HepG2 (cell line): ENCODE measurements around the gene NFE2L3. TPM values are rescaled to one million over a fixed set of nuclear protein-coding genes. Genes with fewer than 3 reads are reported as not detected.

ENCODE experiments used
- CHD4 ChIP-seq: fragments of 200-600 bp; sonication (generic); IDR thresholded peaks from 2 replicates; pipeline ENCODE4 v1.7.0; 2017; ENCODE audit warnings: mild to moderate bottlenecking, low read length, borderline replicate concordance
- DMAP1 ChIP-seq: IDR thresholded peaks from 2 replicates; pipeline ENCODE4 v1.6.1; 2016
- HES4 ChIP-seq: sonication (generic); formaldehyde crosslinking; IDR thresholded peaks from 2 replicates; pipeline ENCODE4 v1.9.0; 2021; ENCODE audit warnings: mild to moderate bottlenecking, missing genetic modification reagents, borderline replicate concordance
- MED13 ChIP-seq: sonication (generic); formaldehyde crosslinking; IDR thresholded peaks from 2 replicates; pipeline ENCODE4 v1.5.0; 2020; ENCODE audit warnings: missing genetic modification reagents
- NCOA5 ChIP-seq: sonication (generic); formaldehyde crosslinking; IDR thresholded peaks from 2 replicates; pipeline ENCODE4 v1.4.0; 2020; ENCODE audit warnings: missing genetic modification reagents
- RCOR2 ChIP-seq: IDR thresholded peaks from 2 replicates; pipeline ENCODE4 v1.6.1; 2016; ENCODE audit warnings: missing biosample characterization, missing genetic modification reagents
- SKI ChIP-seq: fragments of 450-650 bp; IDR thresholded peaks from one replicate; pipeline ENCODE4 v1.6.1; 2018; ENCODE audit warnings: mild to moderate bottlenecking; ENCODE audit not compliant: partially characterized antibody
- SRSF1 ChIP-seq: fragments of 200-400 bp; formaldehyde crosslinking; optimal IDR thresholded peaks from 2 replicates; pipeline ENCODE3; 2017; ENCODE audit warnings: mild to moderate bottlenecking, low read depth, low read length, moderate library complexity
- SUZ12 ChIP-seq: fragments of 150-350 bp; IDR thresholded peaks from 2 replicates; pipeline ENCODE4 v1.6.1; 2014; ENCODE audit warnings: low read depth, low read length
- ZNF274 ChIP-seq: sonication (generic); formaldehyde crosslinking; IDR thresholded peaks from 2 replicates; pipeline ENCODE4 v1.5.1; 2020; ENCODE audit warnings: mild to moderate bottlenecking, missing genetic modification reagents
- ZNF326 ChIP-seq: sonication (generic); formaldehyde crosslinking; IDR thresholded peaks from 2 replicates; pipeline ENCODE4 v1.4.0; 2020; ENCODE audit warnings: missing genetic modification reagents, borderline replicate concordance
- ZNF484 ChIP-seq: sonication (generic); formaldehyde crosslinking; IDR thresholded peaks from 2 replicates; pipeline ENCODE4 v1.5.1; 2020; ENCODE audit warnings: mild to moderate bottlenecking, low read depth, missing genetic modification reagents, borderline replicate concordance
- ZNF776 ChIP-seq: sonication (generic); formaldehyde crosslinking; IDR thresholded peaks from 2 replicates; pipeline ENCODE4 v1.4.0; 2020; ENCODE audit warnings: mild to moderate bottlenecking, missing genetic modification reagents
- ZNF83 ChIP-seq: sonication (generic); formaldehyde crosslinking; IDR thresholded peaks from 2 replicates; pipeline ENCODE4 v1.4.0; 2020; ENCODE audit warnings: missing genetic modification reagents, mild to moderate bottlenecking, borderline replicate concordance
- ZSCAN9 ChIP-seq: IDR thresholded peaks from 2 replicates; pipeline ENCODE4 v1.6.1; 2016; ENCODE audit warnings: borderline replicate concordance
- polyA plus RNA-seq, 8 experiments: library from polyadenylated mRNA; depleted of rRNA in 3 of 8; stranded (reverse) in 7 of 8; unstranded in 1 of 8; fragments of >200 nt; fragmentation: Illumina TruSeq in 4 of 8; extraction: Trizol in 4 of 8; gene quantifications; 2 replicates each; pipeline versions ENCODE4 v1.2.1 to v1.2.3, GENCODE V29; 2011 to 2016; ENCODE audit warnings: low read depth in 4 of 8, missing spikeins in 1 of 8, mixed read lengths in 1 of 8; ENCODE audit not compliant: insufficient read depth in 1 of 8
- total RNA-seq, 5 experiments: library from RNA; depleted of rRNA; stranded (reverse); fragments of >200 nt; fragmentation: Illumina TruSeq; extraction: Trizol; gene quantifications; 2 replicates each; pipeline ENCODE4 v1.2.3, GENCODE V29; 2016; ENCODE audit warnings: low read depth in 1 of 5
- TF ChIP-seq, protein P1 (sequence below): IDR thresholded peaks from 2 replicates; pipeline ENCODE4 v1.6.1; 2018; ENCODE audit warnings: missing genetic modification reagents, mild to moderate bottlenecking, missing compliant biosample characterization
- TF ChIP-seq, protein P2 (sequence below): sonication (generic); formaldehyde crosslinking; IDR thresholded peaks from 2 replicates; pipeline ENCODE4 v1.8.1; 2023; ENCODE audit warnings: missing genetic modification reagents, inconsistent platforms, borderline replicate concordance
- TF ChIP-seq, protein P3 (sequence below): sonication (generic); formaldehyde crosslinking; IDR thresholded peaks from 2 replicates; pipeline ENCODE4 v1.5.1; 2020; ENCODE audit warnings: mild to moderate bottlenecking, missing genetic modification reagents, moderate library complexity
- TF ChIP-seq, protein P4 (sequence below): sonication (generic); formaldehyde crosslinking; IDR thresholded peaks from 2 replicates; pipeline ENCODE4 v1.4.0; 2020; ENCODE audit warnings: mild to moderate bottlenecking, missing genetic modification reagents
- TF ChIP-seq, protein P5 (sequence below): sonication (generic); formaldehyde crosslinking; IDR thresholded peaks from 2 replicates; pipeline ENCODE4 v1.4.0; 2020; ENCODE audit warnings: missing genetic modification reagents
- TF ChIP-seq, protein P6 (sequence below): sonication (generic); formaldehyde crosslinking; IDR thresholded peaks from 2 replicates; pipeline ENCODE4 v1.5.0; 2020; ENCODE audit warnings: missing genetic modification reagents

Gene NFE2L3
- total and polyA plus RNA-seq, 2 of the 13 experiments (the other 11 are each of a cell fraction or from before 2014, with no cell fraction given) = 11.4 to 19.4 TPM

DNA sequence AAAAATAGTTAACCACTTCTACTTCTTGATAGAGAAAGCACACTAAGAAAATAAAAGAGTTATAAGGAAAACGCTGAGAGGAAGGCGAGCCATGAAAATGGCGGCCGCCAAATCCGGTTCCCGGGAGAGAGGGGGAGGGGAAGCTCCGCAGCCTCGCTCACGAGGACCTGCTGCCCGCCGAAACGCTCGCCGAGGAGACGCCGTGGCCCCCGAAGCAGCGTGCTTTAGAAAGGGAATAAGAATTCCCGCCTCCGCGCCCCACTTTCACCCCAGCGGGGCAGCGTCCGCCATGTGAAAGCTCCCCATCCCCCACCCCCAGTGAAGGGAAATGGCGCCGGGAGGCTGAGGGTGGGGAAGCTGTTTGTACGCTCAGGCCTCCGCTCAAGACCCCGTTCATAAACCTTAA is 48.0 kb downstream of the NFE2L3 start (continued):
- TF ChIP-seq, protein P1, sequence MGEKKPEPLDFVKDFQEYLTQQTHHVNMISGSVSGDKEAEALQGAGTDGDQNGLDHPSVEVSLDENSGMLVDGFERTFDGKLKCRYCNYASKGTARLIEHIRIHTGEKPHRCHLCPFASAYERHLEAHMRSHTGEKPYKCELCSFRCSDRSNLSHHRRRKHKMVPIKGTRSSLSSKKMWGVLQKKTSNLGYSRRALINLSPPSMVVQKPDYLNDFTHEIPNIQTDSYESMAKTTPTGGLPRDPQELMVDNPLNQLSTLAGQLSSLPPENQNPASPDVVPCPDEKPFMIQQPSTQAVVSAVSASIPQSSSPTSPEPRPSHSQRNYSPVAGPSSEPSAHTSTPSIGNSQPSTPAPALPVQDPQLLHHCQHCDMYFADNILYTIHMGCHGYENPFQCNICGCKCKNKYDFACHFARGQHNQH = no peak
- TF ChIP-seq ZNF776 (CRISPR knock-in tag) = no peak
- no peak for TF ChIP-seq ZNF274 (CRISPR knock-in tag)
- TF ChIP-seq, protein P2, sequence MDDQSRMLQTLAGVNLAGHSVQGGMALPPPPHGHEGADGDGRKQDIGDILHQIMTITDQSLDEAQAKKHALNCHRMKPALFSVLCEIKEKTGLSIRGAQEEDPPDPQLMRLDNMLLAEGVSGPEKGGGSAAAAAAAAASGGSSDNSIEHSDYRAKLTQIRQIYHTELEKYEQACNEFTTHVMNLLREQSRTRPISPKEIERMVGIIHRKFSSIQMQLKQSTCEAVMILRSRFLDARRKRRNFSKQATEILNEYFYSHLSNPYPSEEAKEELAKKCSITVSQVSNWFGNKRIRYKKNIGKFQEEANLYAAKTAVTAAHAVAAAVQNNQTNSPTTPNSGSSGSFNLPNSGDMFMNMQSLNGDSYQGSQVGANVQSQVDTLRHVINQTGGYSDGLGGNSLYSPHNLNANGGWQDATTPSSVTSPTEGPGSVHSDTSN (CRISPR knock-in tag) = no peak
- no peak for TF ChIP-seq MED13 (CRISPR knock-in tag)
- peak; percentile 53; the same call in 1 of the 2 replicates for TF ChIP-seq DMAP1 (CRISPR knock-in tag)
- TF ChIP-seq NCOA5 (CRISPR knock-in tag) = no peak
- no peak for TF ChIP-seq CHD4
- no peak for TF ChIP-seq HES4
- TF ChIP-seq RCOR2 (CRISPR knock-in tag) = no peak
- no peak for TF ChIP-seq SUZ12
- TF ChIP-seq ZNF83 (CRISPR knock-in tag) = no peak
- TF ChIP-seq, protein P3, sequence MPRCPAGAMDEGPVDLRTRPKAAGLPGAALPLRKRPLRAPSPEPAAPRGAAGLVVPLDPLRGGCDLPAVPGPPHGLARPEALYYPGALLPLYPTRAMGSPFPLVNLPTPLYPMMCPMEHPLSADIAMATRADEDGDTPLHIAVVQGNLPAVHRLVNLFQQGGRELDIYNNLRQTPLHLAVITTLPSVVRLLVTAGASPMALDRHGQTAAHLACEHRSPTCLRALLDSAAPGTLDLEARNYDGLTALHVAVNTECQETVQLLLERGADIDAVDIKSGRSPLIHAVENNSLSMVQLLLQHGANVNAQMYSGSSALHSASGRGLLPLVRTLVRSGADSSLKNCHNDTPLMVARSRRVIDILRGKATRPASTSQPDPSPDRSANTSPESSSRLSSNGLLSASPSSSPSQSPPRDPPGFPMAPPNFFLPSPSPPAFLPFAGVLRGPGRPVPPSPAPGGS (CRISPR knock-in tag) = no peak
- TF ChIP-seq, protein P4, sequence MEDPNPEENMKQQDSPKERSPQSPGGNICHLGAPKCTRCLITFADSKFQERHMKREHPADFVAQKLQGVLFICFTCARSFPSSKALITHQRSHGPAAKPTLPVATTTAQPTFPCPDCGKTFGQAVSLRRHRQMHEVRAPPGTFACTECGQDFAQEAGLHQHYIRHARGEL = no peak
- TF ChIP-seq, protein P5, sequence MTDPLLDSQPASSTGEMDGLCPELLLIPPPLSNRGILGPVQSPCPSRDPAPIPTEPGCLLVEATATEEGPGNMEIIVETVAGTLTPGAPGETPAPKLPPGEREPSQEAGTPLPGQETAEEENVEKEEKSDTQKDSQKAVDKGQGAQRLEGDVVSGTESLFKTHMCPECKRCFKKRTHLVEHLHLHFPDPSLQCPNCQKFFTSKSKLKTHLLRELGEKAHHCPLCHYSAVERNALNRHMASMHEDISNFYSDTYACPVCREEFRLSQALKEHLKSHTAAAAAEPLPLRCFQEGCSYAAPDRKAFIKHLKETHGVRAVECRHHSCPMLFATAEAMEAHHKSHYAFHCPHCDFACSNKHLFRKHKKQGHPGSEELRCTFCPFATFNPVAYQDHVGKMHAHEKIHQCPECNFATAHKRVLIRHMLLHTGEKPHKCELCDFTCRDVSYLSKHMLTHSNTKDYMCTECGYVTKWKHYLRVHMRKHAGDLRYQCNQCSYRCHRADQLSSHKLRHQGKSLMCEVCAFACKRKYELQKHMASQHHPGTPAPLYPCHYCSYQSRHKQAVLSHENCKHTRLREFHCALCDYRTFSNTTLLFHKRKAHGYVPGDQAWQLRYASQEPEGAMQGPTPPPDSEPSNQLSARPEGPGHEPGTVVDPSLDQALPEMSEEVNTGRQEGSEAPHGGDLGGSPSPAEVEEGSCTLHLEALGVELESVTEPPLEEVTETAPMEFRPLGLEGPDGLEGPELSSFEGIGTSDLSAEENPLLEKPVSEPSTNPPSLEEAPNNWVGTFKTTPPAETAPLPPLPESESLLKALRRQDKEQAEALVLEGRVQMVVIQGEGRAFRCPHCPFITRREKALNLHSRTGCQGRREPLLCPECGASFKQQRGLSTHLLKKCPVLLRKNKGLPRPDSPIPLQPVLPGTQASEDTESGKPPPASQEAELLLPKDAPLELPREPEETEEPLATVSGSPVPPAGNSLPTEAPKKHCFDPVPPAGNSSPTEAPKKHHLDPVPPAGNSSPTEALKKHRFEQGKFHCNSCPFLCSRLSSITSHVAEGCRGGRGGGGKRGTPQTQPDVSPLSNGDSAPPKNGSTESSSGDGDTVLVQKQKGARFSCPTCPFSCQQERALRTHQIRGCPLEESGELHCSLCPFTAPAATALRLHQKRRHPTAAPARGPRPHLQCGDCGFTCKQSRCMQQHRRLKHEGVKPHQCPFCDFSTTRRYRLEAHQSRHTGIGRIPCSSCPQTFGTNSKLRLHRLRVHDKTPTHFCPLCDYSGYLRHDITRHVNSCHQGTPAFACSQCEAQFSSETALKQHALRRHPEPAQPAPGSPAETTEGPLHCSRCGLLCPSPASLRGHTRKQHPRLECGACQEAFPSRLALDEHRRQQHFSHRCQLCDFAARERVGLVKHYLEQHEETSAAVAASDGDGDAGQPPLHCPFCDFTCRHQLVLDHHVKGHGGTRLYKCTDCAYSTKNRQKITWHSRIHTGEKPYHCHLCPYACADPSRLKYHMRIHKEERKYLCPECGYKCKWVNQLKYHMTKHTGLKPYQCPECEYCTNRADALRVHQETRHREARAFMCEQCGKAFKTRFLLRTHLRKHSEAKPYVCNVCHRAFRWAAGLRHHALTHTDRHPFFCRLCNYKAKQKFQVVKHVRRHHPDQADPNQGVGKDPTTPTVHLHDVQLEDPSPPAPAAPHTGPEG = no peak
- no peak for TF ChIP-seq ZNF484 (CRISPR knock-in tag)
- no peak for TF ChIP-seq SRSF1
- no peak for TF ChIP-seq ZSCAN9 (CRISPR knock-in tag)
- TF ChIP-seq, protein P6, sequence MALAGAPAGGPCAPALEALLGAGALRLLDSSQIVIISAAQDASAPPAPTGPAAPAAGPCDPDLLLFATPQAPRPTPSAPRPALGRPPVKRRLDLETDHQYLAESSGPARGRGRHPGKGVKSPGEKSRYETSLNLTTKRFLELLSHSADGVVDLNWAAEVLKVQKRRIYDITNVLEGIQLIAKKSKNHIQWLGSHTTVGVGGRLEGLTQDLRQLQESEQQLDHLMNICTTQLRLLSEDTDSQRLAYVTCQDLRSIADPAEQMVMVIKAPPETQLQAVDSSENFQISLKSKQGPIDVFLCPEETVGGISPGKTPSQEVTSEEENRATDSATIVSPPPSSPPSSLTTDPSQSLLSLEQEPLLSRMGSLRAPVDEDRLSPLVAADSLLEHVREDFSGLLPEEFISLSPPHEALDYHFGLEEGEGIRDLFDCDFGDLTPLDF (CRISPR knock-in tag) = no peak
- no peak for TF ChIP-seq ZNF326 (CRISPR knock-in tag)
- no peak for TF ChIP-seq SKI
